HepG2 (cell line): ENCODE measurements around the gene XAF1. TPM values are rescaled to one million over a fixed set of nuclear protein-coding genes. Genes with fewer than 3 reads are reported as not detected.
A peak's percentile ranks its signal among the peaks of the same experiment; 100 is the strongest.

ENCODE experiments used
- ARID4A ChIP-seq: sonication (generic); formaldehyde crosslinking; IDR thresholded peaks from 2 replicates; pipeline ENCODE4 v1.5.0; 2020; ENCODE audit warnings: mild to moderate bottlenecking, missing genetic modification reagents, borderline replicate concordance
- HDAC2 ChIP-seq: sonication (generic); formaldehyde crosslinking; IDR thresholded peaks from 2 replicates; pipeline ENCODE4 v1.4.0; 2020; ENCODE audit warnings: missing genetic modification reagents
- RBFOX2 ChIP-seq: fragments of 200-400 bp; formaldehyde crosslinking; IDR thresholded peaks from 2 replicates; pipeline ENCODE4 v1.6.1; 2017; ENCODE audit warnings: low read depth, mild to moderate bottlenecking, low read length
- SNAPC4 ChIP-seq: sonication (generic); formaldehyde crosslinking; IDR thresholded peaks from 2 replicates; pipeline ENCODE4 v1.4.0; 2020; ENCODE audit warnings: mild to moderate bottlenecking, missing genetic modification reagents
- SOX13 ChIP-seq, 3 experiments: fragments of 450-650 bp in 1 of 3; sonication (generic) in 1 of 3; formaldehyde crosslinking in 1 of 3; IDR thresholded peaks in 2 of 3; conservative IDR thresholded peaks in 1 of 3; 2 replicates each; pipeline versions ENCODE4 v1.5.0 to v1.6.1; 2016 to 2020; ENCODE audit warnings: antibody characterized with exemption in 1 of 3, mild to moderate bottlenecking in 1 of 3, missing compliant biosample characterization in 1 of 3, missing genetic modification reagents in 1 of 3, moderate library complexity in 1 of 3
- ZBTB20 ChIP-seq: sonication (generic); formaldehyde crosslinking; IDR thresholded peaks from 2 replicates; pipeline ENCODE4 v1.8.1; 2023; ENCODE audit warnings: missing genetic modification reagents, low read depth, mild to moderate bottlenecking, borderline replicate concordance
- ZNF12 ChIP-seq: sonication (generic); formaldehyde crosslinking; IDR thresholded peaks from 2 replicates; pipeline ENCODE4 v1.5.0; 2020; ENCODE audit warnings: missing genetic modification reagents
- ZNF121 ChIP-seq: sonication (generic); formaldehyde crosslinking; IDR thresholded peaks from 2 replicates; pipeline ENCODE4 v1.5.0; 2020; ENCODE audit warnings: mild to moderate bottlenecking, missing genetic modification reagents
- ZNF34 ChIP-seq: sonication (generic); formaldehyde crosslinking; IDR thresholded peaks from 2 replicates; pipeline ENCODE4 v1.4.0; 2020; ENCODE audit warnings: mild to moderate bottlenecking, missing genetic modification reagents, borderline replicate concordance
- ZNF367 ChIP-seq: sonication (generic); formaldehyde crosslinking; IDR thresholded peaks from 2 replicates; pipeline ENCODE4 v1.4.0; 2020; ENCODE audit warnings: missing genetic modification reagents, borderline replicate concordance
- ZNF468 ChIP-seq: sonication (generic); formaldehyde crosslinking; IDR thresholded peaks from 2 replicates; pipeline ENCODE4 v1.8.0; 2022; ENCODE audit warnings: mild to moderate bottlenecking, moderate library complexity, missing genetic modification reagents
- ZNF614 ChIP-seq: IDR thresholded peaks from 2 replicates; pipeline ENCODE4 v1.6.1; 2018; ENCODE audit warnings: missing biosample characterization, missing genetic modification reagents, inconsistent platforms, borderline replicate concordance
- ZNF615 ChIP-seq: sonication (generic); formaldehyde crosslinking; IDR thresholded peaks from 2 replicates; pipeline ENCODE4 v1.5.0; 2020; ENCODE audit warnings: mild to moderate bottlenecking, missing genetic modification reagents, borderline replicate concordance
- polyA plus RNA-seq, 8 experiments: library from polyadenylated mRNA; depleted of rRNA in 3 of 8; stranded (reverse) in 7 of 8; unstranded in 1 of 8; fragments of >200 nt; fragmentation: Illumina TruSeq in 4 of 8; extraction: Trizol in 4 of 8; gene quantifications; 2 replicates each; pipeline versions ENCODE4 v1.2.1 to v1.2.3, GENCODE V29; 2011 to 2016; ENCODE audit warnings: low read depth in 4 of 8, missing spikeins in 1 of 8, mixed read lengths in 1 of 8; ENCODE audit not compliant: insufficient read depth in 1 of 8
- total RNA-seq, 5 experiments: library from RNA; depleted of rRNA; stranded (reverse); fragments of >200 nt; fragmentation: Illumina TruSeq; extraction: Trizol; gene quantifications; 2 replicates each; pipeline ENCODE4 v1.2.3, GENCODE V29; 2016; ENCODE audit warnings: low read depth in 1 of 5
- TF ChIP-seq, protein P1 (sequence below): IDR thresholded peaks from 2 replicates; pipeline ENCODE4 v1.6.1; 2012; ENCODE audit warnings: inconsistent platforms
- TF ChIP-seq, protein P2 (sequence below): IDR thresholded peaks from 2 replicates; pipeline ENCODE4 v1.4.0; 2020; ENCODE audit warnings: mild to moderate bottlenecking, missing genetic modification reagents

Gene XAF1
- total and polyA plus RNA-seq, 2 of the 13 experiments (the other 11 are each of a cell fraction or from before 2014, with no cell fraction given): 1.2 to 2.4 TPM

- TF ChIP-seq ARID4A (CRISPR knock-in tag) (0 out of 2 replicates have a peak, but pooled peaks have one; percentile 34), RBFOX2 (peak; percentile 52), ZNF121 (0 out of 2 replicates have a peak, but pooled peaks have one; percentile 55), HDAC2 (CRISPR knock-in tag) (peak; percentile 25; the same call in 1 of the 2 replicates), SOX13 (IDR thresholded peaks at IDR 0.05) (no peak), SOX13 (CRISPR knock-in tag; conservative IDR thresholded peaks at IDR 0.05 in 1 of 2, IDR thresholded peaks at IDR 0.05 in 1 of 2) (peak in 1 of 2 experiments; percentile 60; a peak in 2 of 4 replicates), ZNF614 (no peak), ZNF468 (no peak), ZNF367 (CRISPR knock-in tag) (no peak), ZNF12 (CRISPR knock-in tag) (no peak), SNAPC4 (no peak), ZBTB20 (CRISPR knock-in tag) (peak; percentile 44; the same call in 1 of the 2 replicates), ZNF615 (no peak), ZNF34 (CRISPR knock-in tag) (no peak)
- TF ChIP-seq, protein P1, sequence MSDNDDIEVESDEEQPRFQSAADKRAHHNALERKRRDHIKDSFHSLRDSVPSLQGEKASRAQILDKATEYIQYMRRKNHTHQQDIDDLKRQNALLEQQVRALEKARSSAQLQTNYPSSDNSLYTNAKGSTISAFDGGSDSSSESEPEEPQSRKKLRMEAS: peak; percentile 36; the same call in 1 of the 2 replicates
- TF ChIP-seq, protein P2, sequence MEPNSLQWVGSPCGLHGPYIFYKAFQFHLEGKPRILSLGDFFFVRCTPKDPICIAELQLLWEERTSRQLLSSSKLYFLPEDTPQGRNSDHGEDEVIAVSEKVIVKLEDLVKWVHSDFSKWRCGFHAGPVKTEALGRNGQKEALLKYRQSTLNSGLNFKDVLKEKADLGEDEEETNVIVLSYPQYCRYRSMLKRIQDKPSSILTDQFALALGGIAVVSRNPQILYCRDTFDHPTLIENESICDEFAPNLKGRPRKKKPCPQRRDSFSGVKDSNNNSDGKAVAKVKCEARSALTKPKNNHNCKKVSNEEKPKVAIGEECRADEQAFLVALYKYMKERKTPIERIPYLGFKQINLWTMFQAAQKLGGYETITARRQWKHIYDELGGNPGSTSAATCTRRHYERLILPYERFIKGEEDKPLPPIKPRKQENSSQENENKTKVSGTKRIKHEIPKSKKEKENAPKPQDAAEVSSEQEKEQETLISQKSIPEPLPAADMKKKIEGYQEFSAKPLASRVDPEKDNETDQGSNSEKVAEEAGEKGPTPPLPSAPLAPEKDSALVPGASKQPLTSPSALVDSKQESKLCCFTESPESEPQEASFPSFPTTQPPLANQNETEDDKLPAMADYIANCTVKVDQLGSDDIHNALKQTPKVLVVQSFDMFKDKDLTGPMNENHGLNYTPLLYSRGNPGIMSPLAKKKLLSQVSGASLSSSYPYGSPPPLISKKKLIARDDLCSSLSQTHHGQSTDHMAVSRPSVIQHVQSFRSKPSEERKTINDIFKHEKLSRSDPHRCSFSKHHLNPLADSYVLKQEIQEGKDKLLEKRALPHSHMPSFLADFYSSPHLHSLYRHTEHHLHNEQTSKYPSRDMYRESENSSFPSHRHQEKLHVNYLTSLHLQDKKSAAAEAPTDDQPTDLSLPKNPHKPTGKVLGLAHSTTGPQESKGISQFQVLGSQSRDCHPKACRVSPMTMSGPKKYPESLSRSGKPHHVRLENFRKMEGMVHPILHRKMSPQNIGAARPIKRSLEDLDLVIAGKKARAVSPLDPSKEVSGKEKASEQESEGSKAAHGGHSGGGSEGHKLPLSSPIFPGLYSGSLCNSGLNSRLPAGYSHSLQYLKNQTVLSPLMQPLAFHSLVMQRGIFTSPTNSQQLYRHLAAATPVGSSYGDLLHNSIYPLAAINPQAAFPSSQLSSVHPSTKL (CRISPR knock-in tag): peak; percentile 58
Observed at GRCh38 chr17:6708357-6708961, 47.4 kb upstream of the XAF1 start (continued).
